ENCODE results near the gene RAD51B. TPM values are rescaled to one million over a fixed set of nuclear protein-coding genes. Genes with fewer than 3 reads are reported as not detected.

RAD51B gene
- total RNA-seq, 1 donor from 2014 or later, result 28.5 TPM

GRCh38 chr14:68523326-68523610 is 703.7 kb downstream of the RAD51B start:
- DNase-seq (ENCODE audit: extremely low spot score in 2 of 2), result peak in 1 of 2 donors; percentile 78
- TF ChIP-seq, protein P1, sequence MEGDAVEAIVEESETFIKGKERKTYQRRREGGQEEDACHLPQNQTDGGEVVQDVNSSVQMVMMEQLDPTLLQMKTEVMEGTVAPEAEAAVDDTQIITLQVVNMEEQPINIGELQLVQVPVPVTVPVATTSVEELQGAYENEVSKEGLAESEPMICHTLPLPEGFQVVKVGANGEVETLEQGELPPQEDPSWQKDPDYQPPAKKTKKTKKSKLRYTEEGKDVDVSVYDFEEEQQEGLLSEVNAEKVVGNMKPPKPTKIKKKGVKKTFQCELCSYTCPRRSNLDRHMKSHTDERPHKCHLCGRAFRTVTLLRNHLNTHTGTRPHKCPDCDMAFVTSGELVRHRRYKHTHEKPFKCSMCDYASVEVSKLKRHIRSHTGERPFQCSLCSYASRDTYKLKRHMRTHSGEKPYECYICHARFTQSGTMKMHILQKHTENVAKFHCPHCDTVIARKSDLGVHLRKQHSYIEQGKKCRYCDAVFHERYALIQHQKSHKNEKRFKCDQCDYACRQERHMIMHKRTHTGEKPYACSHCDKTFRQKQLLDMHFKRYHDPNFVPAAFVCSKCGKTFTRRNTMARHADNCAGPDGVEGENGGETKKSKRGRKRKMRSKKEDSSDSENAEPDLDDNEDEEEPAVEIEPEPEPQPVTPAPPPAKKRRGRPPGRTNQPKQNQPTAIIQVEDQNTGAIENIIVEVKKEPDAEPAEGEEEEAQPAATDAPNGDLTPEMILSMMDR (IDR thresholded peaks at IDR 0.05), result no peak
- TF ChIP-seq POLR2A (IDR thresholded peaks at IDR 0.05) (no peak), POLR2AphosphoS5 (IDR thresholded peaks at IDR 0.05; ENCODE audit: insufficient read depth in 1 of 2, low read depth in 1 of 2) (no peak)
- intact Hi-C loops (cut with DNase I), result no loop called here
- H3K36me3 ChIP-seq, result no peaks in the 10 kb centered on the region
- no peaks in the 10 kb centered on the region for H3K27me3 ChIP-seq
- H3K4me3 ChIP-seq, result no peak overlapping the region
- peaks cover 93% of the 10 kb centered on the region for H3K4me1 ChIP-seq
- no peaks in the 10 kb centered on the region for H3K9me3 ChIP-seq
- H3K27ac ChIP-seq, result peak overlapping the region; percentile 79

- intact Hi-C loops (cut with DNase I), result no loop called here
- TF ChIP-seq, protein P1 (IDR thresholded peaks at IDR 0.05), result no peak
- TF ChIP-seq POLR2AphosphoS5 (IDR thresholded peaks at IDR 0.05; ENCODE audit: insufficient read depth in 1 of 2, low read depth in 1 of 2) (no peak), POLR2A (IDR thresholded peaks at IDR 0.05) (no peak)
- no peak overlapping the region for H3K4me3 ChIP-seq
- H3K36me3 ChIP-seq, result no peaks in the 10 kb centered on the region
- peak overlapping the region; percentile 79 for H3K27ac ChIP-seq
- H3K9me3 ChIP-seq, result no peaks in the 10 kb centered on the region
- H3K4me1 ChIP-seq, result peaks cover 87% of the 10 kb centered on the region
- peak; percentile 46 to 69 for DNase-seq (ENCODE audit: extremely low spot score in 2 of 2)
- H3K27me3 ChIP-seq, result no peaks in the 10 kb centered on the region
Measured at GRCh38 chr14:68523989-68524725, 704.6 kb downstream of the RAD51B start.

DNA sequence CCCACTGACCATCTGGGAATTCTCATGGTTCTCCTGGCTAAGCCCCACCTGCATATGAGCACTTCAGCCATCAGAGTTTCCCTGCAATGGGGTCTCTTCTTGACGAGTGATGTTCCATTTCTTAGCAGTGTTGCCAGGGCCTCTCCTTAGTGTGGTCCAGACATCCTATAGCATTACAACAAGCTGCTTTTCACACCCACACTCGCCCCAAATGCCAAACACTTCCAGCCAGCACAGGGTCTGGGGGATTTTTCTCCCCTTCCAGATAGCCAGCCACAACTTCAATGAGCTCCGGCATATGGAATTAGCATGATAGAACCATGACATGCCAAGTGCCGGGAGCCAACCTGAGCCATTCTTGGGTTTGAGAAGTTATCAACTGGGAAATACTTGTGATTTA is 705.9 kb downstream of the RAD51B start:
- DNase-seq (ENCODE audit: extremely low spot score in 2 of 2), result peak; percentile 31 to 81
- TF ChIP-seq, protein P1 (IDR thresholded peaks at IDR 0.05), result no peak
- no peak for TF ChIP-seq POLR2A (IDR thresholded peaks at IDR 0.05)
- no peak for TF ChIP-seq POLR2AphosphoS5 (IDR thresholded peaks at IDR 0.05; ENCODE audit: insufficient read depth in 1 of 2, low read depth in 1 of 2)
- Histone ChIP-seq H3K9me3 (peaks cover 10% of the 10 kb centered on the region), H3K27me3 (no peaks in the 10 kb centered on the region), H3K27ac (peak overlapping the region; percentile 79), H3K36me3 (no peaks in the 10 kb centered on the region), H3K4me3 (no peak overlapping the region), H3K4me1 (peaks cover 74% of the 10 kb centered on the region)
- intact Hi-C loops (cut with DNase I), result no loop called here

GRCh38 chr14:68526512-68527091 is 707.0 kb downstream of the RAD51B start:
- Histone ChIP-seq H3K27ac (peak overlapping the region; percentile 77), H3K27me3 (no peaks in the 10 kb centered on the region), H3K4me1 (peaks cover 63% of the 10 kb centered on the region), H3K4me3 (no peak overlapping the region), H3K36me3 (no peaks in the 10 kb centered on the region), H3K9me3 (peaks cover 13% of the 10 kb centered on the region)
- TF ChIP-seq, protein P1 (IDR thresholded peaks at IDR 0.05), result no peak
- TF ChIP-seq POLR2AphosphoS5 (IDR thresholded peaks at IDR 0.05; ENCODE audit: insufficient read depth in 1 of 2, low read depth in 1 of 2), result no peak
- no peak for TF ChIP-seq POLR2A (IDR thresholded peaks at IDR 0.05)
- intact Hi-C loops (cut with DNase I), result no loop called here
- peak; percentile 84 to 89 for DNase-seq (ENCODE audit: extremely low spot score in 2 of 2)

- Histone ChIP-seq H3K27me3 (no peaks in the 10 kb centered on the region), H3K4me1 (peaks cover 55% of the 10 kb centered on the region), H3K9me3 (peaks cover 13% of the 10 kb centered on the region), H3K36me3 (no peaks in the 10 kb centered on the region), H3K27ac (peak overlapping the region; percentile 77), H3K4me3 (no peak overlapping the region)
- DNase-seq (ENCODE audit: extremely low spot score in 2 of 2), result peak; percentile 49 to 83
- intact Hi-C loops (cut with DNase I), result no loop called here
- TF ChIP-seq, protein P1 (IDR thresholded peaks at IDR 0.05), result no peak
- no peak for TF ChIP-seq POLR2A (IDR thresholded peaks at IDR 0.05)
- TF ChIP-seq POLR2AphosphoS5 (IDR thresholded peaks at IDR 0.05; ENCODE audit: insufficient read depth in 1 of 2, low read depth in 1 of 2), result peak in 1 of 2 donors; percentile 67
Measured at GRCh38 chr14:68527329-68527851, 707.8 kb downstream of the RAD51B start.

Data from vagina (tissue), 2 donors.